ENCODE measurements around the gene UBE2V1.

Gene UBE2V1

DNA sequence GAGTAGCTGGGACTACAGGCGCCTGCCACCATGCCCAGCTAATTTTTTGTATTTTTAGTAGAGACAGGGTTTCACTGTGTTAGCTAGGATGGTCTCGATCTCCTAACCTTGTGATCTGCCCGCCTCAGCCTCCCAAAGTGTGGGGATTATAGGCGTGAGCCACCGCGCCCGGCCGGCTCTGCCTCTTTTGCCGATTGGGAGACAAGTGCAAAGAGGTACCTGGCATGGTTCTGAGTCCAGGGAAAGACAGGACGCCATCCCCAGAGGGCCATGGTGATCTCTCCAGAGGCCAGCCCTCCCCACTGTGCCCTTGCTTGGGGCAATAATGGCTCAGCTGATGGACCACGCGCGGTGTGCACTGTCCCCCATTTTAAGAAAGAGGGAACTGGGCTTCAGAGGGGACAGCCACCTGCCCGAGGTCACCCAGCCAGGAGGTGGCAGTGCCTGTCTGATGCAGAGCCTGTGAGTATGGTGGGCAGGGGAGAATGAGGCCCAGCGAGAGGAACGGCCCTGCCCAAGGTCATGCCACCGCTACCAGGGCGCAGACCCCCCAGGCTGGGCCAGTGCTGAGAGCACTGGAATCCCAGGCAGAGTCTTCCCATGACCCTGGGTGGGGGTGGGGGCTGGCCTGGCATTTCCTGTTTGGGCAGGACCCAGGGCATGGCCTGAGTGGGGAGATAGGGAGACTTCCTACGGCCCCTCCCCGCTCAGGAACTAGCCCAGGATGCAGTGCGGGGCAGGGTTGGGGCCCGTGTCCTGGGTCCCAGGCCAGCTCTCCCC is 69.2 kb downstream of the UBE2V1 start:
- DNase-seq (ENCODE audit: low read depth): no peak

DNA sequence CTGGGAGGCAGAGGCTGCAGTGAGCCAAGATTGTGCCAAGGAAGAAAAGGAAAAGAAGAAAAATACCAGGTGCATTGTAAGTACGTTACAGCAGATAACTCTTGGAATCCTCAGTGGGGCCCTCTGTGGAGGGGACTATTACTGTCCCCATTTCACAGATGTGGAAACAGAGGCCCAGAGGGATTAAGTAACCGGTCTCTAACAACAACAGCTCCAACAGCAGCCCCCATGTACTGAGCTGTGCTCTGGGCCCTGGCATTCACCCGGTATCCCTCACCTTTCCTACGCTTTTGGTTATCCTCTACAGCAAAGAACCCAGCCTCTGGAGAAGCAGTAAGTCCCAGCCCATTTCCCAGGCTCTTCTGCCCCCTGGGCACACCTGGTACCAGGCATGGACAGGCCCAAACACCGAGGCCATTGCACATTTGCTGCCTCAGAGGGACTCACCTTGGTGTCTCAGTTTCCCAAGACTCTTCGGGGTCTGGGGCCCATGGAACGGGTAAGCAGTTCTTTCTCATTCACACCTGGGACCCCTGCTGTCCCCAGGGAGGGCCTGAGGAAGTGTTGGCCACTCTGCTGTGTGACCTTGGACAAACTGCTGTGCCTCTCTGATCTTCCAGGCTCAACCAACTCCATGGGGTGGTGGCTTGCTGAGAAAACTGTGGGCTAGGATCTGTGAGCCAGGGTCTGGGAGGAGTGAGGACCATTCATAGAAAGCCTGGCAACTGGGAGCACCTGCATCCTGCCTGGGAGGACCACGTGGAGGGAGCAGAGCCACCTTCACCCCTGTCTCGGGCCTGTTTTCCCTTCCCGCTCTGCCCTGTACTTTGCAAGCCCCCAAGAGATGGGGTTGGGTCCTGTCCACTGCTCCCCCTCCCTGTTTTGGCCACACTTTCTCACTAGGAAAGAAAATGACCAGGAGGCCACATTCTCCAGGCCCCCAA is 70.3 kb downstream of the UBE2V1 start:
- DNase-seq (ENCODE audit: low read depth): no peak

DNA sequence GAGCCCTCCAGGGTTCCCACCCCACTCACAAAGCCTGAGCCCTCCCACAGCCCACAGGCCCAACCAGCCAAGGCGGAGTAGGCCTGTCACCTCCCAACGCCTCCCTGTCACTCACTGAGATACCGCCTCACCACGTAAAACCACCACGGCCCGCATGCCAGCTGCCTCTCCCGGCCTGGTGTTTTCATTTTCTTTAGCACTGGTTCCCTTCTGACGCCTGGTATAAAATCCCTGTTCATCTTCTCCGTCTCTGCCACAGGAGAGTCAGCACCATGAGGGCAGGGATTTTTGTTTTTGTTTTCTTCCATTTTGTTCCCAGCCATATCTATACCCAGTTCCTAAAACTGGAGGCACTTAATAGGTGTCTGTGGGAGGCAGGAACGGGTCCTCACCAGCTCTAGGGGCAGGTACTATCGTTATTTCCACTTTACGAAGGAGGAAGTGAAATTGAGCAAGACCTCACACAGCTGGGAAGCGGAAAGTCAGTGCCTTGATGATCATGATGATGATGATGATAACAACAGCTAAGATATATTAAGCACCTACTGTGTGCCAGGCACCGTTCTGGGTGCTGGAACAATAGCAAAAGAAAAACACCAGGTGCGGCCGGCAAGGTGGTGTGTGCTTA is 71.6 kb downstream of the UBE2V1 start:
- DNase-seq (ENCODE audit: low read depth): no peak

DNA sequence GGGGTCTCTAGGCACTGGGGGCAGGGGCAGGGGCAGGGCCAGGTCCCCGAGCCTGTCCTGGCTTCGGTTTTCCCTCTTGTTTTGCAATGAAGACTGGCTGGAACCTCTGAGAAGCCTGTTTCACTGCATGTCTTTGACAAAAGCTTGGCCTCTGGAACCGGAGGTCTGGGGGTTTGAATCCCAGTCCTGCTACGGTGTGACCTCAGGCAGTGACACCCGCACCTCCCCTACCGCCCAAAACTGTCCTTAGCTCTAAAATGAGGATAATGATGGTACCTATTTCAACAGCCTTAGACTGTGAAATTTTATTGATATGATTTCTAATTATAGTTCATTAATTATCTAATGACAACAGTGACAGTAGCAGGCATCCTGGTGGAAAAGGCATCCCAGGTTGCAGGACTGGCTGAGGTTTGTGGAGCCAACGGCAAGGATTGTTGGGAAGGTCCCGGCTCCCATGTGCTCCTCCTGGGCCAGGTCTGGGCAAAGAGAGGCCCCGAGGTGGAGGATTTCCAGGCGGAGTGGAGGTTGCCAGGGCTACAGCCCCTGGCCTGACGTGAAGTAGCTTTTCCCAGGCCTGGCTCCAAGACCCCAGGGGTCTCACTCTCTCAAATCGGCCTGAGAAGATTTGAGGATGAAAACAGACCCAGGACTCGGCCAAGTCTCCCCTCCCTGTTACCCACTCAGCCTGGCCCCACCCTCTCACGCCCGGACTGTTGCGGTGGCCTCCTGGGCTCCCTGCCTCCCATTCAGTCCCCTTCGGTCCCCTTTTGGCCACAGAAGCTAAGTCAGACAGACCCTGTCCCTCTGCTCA is 72.3 kb downstream of the UBE2V1 start:
- no peak for DNase-seq (ENCODE audit: low read depth)

DNA sequence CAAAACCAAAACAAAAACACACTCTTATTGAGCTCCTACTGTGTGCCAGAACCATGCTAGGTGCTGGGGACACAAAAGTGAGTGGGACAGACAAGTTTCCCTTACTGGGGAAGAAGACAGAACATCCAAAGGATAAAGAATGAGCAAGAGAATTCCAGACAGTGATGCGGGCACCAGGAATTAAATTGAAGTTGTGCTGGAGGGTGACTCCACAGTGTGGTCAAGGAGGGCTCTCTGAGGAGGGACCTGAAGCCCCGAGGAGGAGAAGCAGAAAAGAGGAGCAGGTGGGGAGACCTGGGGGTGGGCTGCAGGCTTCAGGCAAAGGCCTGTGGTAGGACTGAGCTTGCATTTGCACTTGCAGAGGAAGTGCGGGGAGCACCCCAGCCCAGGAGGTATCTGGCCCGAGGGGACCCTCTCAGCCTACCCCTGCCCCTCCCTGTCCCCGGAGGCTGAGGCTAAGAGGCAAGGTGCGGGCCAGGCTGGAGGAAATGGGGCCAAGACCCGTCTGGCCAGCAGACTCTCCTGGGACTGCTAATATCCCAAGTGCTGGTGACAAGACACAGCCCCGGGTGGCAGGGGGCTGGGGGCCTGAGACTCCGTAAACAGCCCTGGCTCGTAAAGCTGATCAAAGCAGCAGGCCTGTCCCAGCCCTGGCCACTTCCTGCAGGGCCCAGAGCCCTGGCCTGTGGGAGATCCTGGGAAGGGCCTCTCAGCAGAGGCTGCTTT is 73.1 kb downstream of the UBE2V1 start:
- DNase-seq (ENCODE audit: low read depth): no peak

DNA sequence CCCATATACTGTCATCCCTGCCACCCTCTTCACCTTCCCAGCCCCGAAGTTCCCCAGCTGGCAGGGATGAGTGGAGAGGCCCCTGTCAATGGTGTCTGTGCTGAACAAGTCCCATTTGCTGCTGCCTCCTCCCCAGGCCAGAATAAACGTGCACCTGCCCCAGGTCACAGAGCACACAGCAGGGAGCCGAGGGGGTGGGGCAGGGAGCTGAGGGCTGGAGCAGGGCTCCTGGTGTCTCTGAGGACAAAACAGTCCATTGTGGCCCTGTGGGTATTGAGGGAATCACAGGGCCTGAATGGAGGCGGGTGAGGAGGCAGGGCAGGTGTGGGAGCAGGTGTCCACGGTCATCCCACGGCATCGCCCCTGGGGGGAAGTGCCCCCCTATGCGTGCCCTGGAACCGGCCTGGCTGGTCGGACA is 74.4 kb downstream of the UBE2V1 start:
- DNase-seq (ENCODE audit: low read depth): no peak

DNA sequence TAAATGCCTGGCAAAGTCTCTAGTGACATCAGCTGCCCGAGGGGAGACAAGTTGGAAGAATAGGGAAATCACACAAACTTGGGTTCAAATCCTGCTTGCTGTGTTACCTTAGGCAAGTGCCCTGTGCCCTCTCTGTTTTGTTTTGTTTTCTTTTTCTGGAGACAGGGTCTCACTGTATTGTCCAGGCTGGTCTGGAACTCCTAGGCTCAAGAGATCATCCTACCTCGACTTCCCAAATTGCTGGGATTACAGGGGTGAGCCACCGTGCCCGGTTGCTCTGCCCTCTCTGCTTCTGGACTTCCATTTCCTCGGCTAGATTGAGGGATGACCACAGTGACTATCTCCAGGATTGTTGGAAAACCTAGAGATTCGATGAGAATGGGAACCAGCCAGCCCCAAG is 74.8 kb downstream of the UBE2V1 start:
- DNase-seq (ENCODE audit: low read depth): no peak

DNA sequence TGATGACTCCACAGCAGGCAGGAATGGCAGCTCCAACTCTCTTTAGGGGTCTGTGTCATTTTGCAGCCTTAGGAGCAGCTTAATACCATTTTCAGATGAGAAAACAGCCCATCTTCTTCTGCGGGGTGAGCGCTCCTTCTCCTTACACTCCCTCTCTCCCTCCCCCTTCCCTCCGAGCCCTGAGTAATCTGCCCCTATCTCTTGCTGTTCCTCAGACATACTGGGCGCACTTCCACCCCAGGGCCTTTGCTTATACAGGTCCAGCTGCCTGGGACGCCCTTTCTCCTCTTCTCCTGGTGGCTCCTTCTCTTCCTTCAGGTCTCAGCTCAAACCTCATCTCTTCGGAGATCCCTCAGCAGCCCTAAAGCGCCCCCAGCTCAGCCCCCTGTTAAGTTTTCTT is 75.4 kb downstream of the UBE2V1 start:
- DNase-seq (ENCODE audit: low read depth): no peak

DNA sequence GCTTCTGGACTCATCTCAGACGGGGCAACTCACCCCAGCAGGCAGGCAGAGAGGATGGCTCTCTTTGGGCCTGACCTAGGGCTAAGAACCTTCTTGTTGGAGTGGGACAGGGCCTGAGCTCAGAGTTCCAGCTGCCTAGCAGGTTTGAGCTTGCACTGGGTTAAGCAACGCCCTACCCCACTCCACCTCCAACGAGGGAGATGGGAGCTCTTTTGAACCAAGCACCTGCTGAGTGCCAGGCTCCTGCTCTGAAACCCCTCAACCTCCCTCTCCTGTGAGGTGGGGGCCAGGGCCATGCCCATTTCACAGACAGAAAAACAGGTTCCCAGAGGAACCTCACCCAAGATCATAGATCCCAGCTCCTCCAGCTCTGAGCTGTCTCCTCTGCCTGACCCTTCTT is 75.8 kb downstream of the UBE2V1 start:
- no peak for DNase-seq (ENCODE audit: low read depth)

DNA sequence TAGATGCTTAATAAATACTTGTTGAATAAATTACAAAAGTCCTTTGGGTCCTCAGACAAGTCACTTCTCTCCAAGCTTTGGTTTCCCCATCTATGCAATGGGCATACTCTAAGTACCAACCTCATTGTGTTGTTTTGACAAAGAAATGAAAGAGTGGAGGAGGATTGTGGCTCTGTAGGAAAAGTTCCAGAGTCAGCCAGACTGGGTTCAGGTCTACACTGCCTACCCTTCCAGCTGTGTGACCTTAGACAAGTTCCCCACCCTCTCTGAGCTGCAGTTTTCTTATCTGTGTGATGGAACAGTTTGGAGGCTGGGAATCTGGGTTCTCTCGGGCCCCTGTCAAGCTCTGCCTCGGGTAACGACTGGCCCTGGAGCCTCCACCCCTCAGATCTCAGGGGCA is 76.2 kb downstream of the UBE2V1 start:
- no peak for DNase-seq (ENCODE audit: low read depth)

DNA sequence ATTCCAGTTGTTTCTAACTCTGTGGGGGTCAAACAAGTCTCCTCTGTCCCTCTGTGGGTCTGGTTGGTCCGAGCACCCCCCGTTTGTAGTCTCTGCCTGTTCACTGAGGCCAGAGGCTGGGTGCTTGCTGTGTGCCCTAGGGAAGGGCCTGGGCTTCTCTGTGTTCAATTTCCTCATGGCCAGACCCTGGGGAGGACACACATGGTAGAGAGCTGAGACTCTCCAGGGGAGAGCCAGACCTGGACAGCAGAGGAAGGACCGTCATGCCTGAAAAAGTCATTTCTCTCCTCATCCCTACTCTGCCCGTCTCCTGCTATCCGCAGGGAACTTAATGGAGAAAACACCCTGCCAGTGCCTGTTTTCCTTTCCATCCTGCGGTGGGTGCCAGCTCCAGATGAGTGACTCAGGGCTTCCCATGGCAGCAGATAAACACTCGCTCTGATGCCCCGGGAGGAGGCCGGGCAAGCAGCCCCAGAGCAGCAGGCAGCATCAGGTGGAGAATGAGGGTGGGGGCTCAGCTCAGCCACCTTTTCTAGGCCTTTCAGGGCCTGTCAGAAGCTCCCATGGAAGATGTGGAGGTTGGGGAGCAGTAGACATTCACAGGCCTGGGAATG is 78.3 kb downstream of the UBE2V1 start:
- DNase-seq (ENCODE audit: low read depth): no peak

DNA sequence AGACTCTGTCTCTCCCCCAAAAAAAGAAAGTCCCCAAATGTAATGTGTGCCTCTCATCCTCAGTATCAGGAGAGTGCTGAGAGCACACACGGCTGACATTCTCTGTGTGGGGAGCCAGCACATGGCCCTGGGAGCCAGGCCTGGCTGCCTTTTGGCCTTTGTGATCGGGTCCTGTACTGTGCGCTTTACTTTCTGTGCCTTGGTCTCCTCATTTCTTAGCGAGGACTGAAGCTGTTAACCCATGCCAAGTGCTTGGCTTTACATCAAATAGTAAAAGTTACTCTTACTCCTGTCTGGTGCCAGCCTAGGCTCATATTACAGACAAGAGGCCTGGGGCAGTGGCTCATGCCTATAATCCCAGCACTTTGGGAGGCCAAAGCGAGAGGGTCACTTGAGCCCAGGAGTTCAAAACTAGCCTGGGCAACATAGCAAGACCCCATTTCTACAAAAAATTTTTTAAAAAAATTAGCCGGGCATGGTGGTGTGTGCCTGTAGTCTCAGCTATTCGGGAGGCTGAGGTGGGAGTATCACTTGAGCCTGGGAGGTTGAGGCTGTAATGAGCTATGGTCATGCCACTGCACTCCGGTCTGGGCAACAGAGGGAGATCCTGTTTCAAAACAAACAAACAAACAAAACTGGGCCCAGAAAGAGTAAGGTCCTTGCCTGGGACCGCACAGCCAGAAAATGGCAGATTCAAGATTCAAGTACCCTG is 79.8 kb downstream of the UBE2V1 start:
- DNase-seq (ENCODE audit: low read depth): no peak
